ENCODE data around the gene AGMO. TPM values are rescaled to one million over a fixed set of nuclear protein-coding genes. Genes with fewer than 3 reads are reported as not detected.

The AGMO gene
- total and polyA plus RNA-seq, 2 of the 8 experiments (the other 6 are each of a cell fraction or from before 2014, with no cell fraction given) = 0.22 to 0.45 TPM

DNA sequence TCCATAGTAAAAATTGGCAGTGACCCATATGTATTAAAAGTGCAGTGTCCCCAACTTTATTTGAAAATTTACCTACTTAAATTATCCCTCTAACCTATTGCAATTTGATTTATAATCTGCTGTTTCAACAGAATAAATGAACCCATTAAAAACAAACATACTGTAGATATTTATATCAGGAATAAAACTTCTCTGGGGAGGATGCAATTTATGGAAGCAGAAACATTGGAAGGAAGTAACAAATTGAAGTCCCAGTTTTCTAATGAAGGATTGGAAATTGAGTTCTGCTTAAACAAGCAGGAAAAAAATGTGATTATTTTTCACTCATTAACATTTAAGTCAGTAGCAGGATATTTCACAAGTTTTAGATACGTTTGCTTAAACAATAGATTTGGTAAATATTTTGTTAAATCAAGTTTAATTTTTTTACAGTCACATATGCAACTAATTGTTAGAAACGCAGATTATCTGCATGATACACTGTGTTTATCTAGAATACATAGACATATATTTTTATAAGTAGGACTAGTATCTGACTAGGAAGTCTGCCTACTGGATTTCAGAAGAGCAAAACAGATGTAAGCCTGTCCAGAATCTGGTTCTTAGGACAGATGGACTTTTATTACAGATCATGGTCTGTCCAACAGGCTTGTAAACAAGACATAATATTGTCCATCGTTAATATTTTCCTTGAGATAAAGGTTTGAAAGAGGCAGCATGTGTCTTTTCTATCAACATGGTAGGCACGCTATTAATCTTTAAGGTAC lies 5.3 kb downstream of the AGMO start:
- no peak overlapping the region for H3K27ac ChIP-seq (ENCODE audit: low read depth, low read length)
- H3K14ac ChIP-seq (ENCODE audit: insufficient read length) = no peak overlapping the region
- H3K4ac ChIP-seq (replicated peaks; ENCODE audit: insufficient read length, low read depth, low read length) = no peak overlapping the region
- no peak overlapping the region for H3K56ac ChIP-seq (replicated peaks; ENCODE audit: insufficient read length, low read depth, low read length)
- H2BK5ac ChIP-seq (ENCODE audit: low read depth, low read length) = no peak overlapping the region
- H2AK5ac ChIP-seq (ENCODE audit: low read depth, low read length) = no peak overlapping the region
- no peaks in the 10 kb centered on the region for H3K9me3 ChIP-seq (ENCODE audit: insufficient read depth in 2 of 2, low read depth in 1 of 2, low read length in 1 of 2)
- no peak overlapping the region for H3K23ac ChIP-seq (ENCODE audit: insufficient read length)
- 89% methylated on average over 4 of the region's 4 CpGs; no CpG with 5 or more reads in 1 of the 2 experiments for WGBS, 2 experiments (ENCODE audit: extremely low coverage in 1 of 2, insufficient coverage in 1 of 2, insufficient read length in 1 of 2, insufficient replicate concordance in 2 of 2, low coverage in 1 of 2, low lambda C conversion rate in 2 of 2, missing lambda C conversion rate in 1 of 2)
- DNase-seq (ENCODE audit: low read depth in 1 of 2, low spot score in 2 of 2) = no peak
- no peak overlapping the region for H4K91ac ChIP-seq (replicated peaks; ENCODE audit: insufficient read length, low read length)
- H3K18ac ChIP-seq (ENCODE audit: extremely low read depth, low read length) = no peak overlapping the region
- TF ChIP-seq BCL11A (IDR thresholded peaks at IDR 0.05; ENCODE audit: low read depth in 2 of 2, low read length in 2 of 2) = no peak
- TF ChIP-seq, protein P1, sequence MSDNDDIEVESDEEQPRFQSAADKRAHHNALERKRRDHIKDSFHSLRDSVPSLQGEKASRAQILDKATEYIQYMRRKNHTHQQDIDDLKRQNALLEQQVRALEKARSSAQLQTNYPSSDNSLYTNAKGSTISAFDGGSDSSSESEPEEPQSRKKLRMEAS (IDR thresholded peaks at IDR 0.05) = no peak
- no peaks in the 10 kb centered on the region for H3K27me3 ChIP-seq (replicated peaks in 1 of 4; ENCODE audit: control insufficient read depth in 3 of 4, extremely low read depth in 1 of 4, insufficient read depth in 3 of 4, low read length in 3 of 4)
- ChIA-PET POLR2A (ENCODE audit: partially characterized antibody) (no interaction called here), CTCF (ENCODE audit: partially characterized antibody) (no interaction called here)
- no peak overlapping the region for H4K8ac ChIP-seq (ENCODE audit: extremely low read depth, insufficient read depth, low read length)
- no peak overlapping the region for H2BK15ac ChIP-seq (ENCODE audit: low read length)
- no peak overlapping the region for H2BK120ac ChIP-seq (replicated peaks; ENCODE audit: low read depth, low read length)
- H3K4me3 ChIP-seq (ENCODE audit: extremely low read depth in 1 of 4, insufficient read depth in 2 of 4, low read depth in 3 of 4, low read length in 4 of 4) = no peak overlapping the region
- no peak overlapping the region for H3K4me2 ChIP-seq (ENCODE audit: insufficient read depth in 1 of 2, low read depth in 2 of 2, low read length in 2 of 2)
- no peaks in the 10 kb centered on the region for H3K79me2 ChIP-seq (ENCODE audit: control insufficient read depth in 1 of 2, insufficient read depth in 2 of 2, low read length in 2 of 2)
- H2BK20ac ChIP-seq (ENCODE audit: low read length) = no peak overlapping the region
- no peaks in the 10 kb centered on the region for H3K23me2 ChIP-seq (ENCODE audit: low read depth, low read length)
- no peaks in the 10 kb centered on the region for H3K4me1 ChIP-seq (replicated peaks in 1 of 4; ENCODE audit: control insufficient read depth in 3 of 4, insufficient read depth in 4 of 4, low read length in 3 of 4)
- no peaks in the 10 kb centered on the region for H3K79me1 ChIP-seq (ENCODE audit: low read depth, low read length)
- H4K20me1 ChIP-seq (replicated peaks in 1 of 2; ENCODE audit: control insufficient read depth in 1 of 2, insufficient read depth in 2 of 2, low read length in 2 of 2) = no peaks in the 10 kb centered on the region
- no peak overlapping the region for H2AFZ ChIP-seq (ENCODE audit: low read length)
- H2BK12ac ChIP-seq (ENCODE audit: low read depth, low read length) = no peak overlapping the region
- no peaks in the 10 kb centered on the region for H3K36me3 ChIP-seq (ENCODE audit: control insufficient read depth in 2 of 4, insufficient read depth in 4 of 4, low read length in 3 of 4)
- no peak overlapping the region for H3K9ac ChIP-seq (replicated peaks in 1 of 4; ENCODE audit: extremely low read depth in 1 of 4, low read depth in 3 of 4, low read length in 3 of 4)
- no peak overlapping the region for H4K5ac ChIP-seq (ENCODE audit: insufficient read length, low read depth, low read length)
- no peak for FAIRE-seq
